Gastroesophageal sphincter (tissue), 4 donors: ENCODE measurements around the gene NTMT2. TPM values are rescaled to one million over a fixed set of nuclear protein-coding genes. Genes with fewer than 3 reads are reported as not detected.
"Not testable (repeated sequence)": the region's sequence is repeated elsewhere in the genome, so short reads cannot be mapped to it uniquely, and the experiment has no call there.

ENCODE experiments used
- ATAC-seq: fragments of 150-250 bp; one replicate; pipeline ENCODE4 v1.9.1; 2016; ENCODE audit warnings: mild to moderate bottlenecking, moderate library complexity
- H3K27ac ChIP-seq, 4 donors: fragments of 200-600 bp; sonication (generic) in 3 of 4; 1 replicate in 3 of 4; 2 replicates in 1 of 4; pipeline ENCODE4 v1.5.1; 2016 to 2019
- H3K27me3 ChIP-seq: fragments of 200-600 bp; sonication (generic); one replicate; pipeline ENCODE4 v1.5.1; 2019
- H3K36me3 ChIP-seq, 2 donors: fragments of 200-600 bp; sonication (generic); one replicate each; pipeline ENCODE4 v1.5.1; 2019; ENCODE audit warnings: control low read depth in 1 of 2
- H3K4me1 ChIP-seq, 3 donors: fragments of 200-600 bp; sonication (generic); 1 replicate in 2 of 3; 2 replicates in 1 of 3; pipeline ENCODE4 v1.5.1; 2016 to 2019; ENCODE audit warnings: control low read depth in 2 of 3
- H3K4me3 ChIP-seq, 2 donors: fragments of 200-600 bp; sonication (generic); one replicate each; pipeline ENCODE4 v1.5.1; 2019; ENCODE audit warnings: mild to moderate bottlenecking in 1 of 2, moderate library complexity in 1 of 2
- H3K9me3 ChIP-seq, 3 donors: fragments of 200-600 bp; sonication (generic); one replicate each; pipeline ENCODE4 v1.5.1; 2017 to 2019; ENCODE audit warnings: control low read depth in 2 of 3
- CTCF ChIP-seq, 4 experiments: fragments of 200-600 bp in 2 of 4; fragments of 450-650 bp in 2 of 4; sonication (generic) in 1 of 4; IDR thresholded peaks; one replicate each; pipeline ENCODE4 v1.5.1; 2017 to 2019; ENCODE audit warnings: antibody characterized with exemption in 4 of 4, mild to moderate bottlenecking in 2 of 4, moderate library complexity in 2 of 4
- EP300 ChIP-seq: sonication (generic); formaldehyde crosslinking; IDR thresholded peaks from one replicate; pipeline ENCODE4 v1.6.1; 2017; ENCODE audit warnings: antibody characterized with exemption, mild to moderate bottlenecking
- POLR2A ChIP-seq, 2 donors: fragments of 450-650 bp; IDR thresholded peaks; one replicate each; pipeline ENCODE4 v1.6.1; 2017; ENCODE audit warnings: antibody characterized with exemption in 2 of 2, mild to moderate bottlenecking in 2 of 2, moderate library complexity in 1 of 2
- POLR2AphosphoS5 ChIP-seq: sonication (generic); formaldehyde crosslinking; IDR thresholded peaks from one replicate; pipeline ENCODE4 v1.6.1; 2017; ENCODE audit warnings: antibody characterized with exemption
- WGBS, 2 donors: methylation state at CpG; one replicate each; pipeline ENCODE4 v1.1.5; 2018; ENCODE audit warnings: low coverage in 1 of 2; 5-methylcytosine and 5-hydroxymethylcytosine counted together
- total RNA-seq, 4 donors: library from RNA; depleted of rRNA; stranded (reverse); fragments of >200 nt; gene quantifications; one replicate each; pipeline ENCODE4 v1.1.0, GENCODE V29; 2016

Gene NTMT2
- total RNA-seq, 4 donors from 2014 or later = not detected

GRCh38 chr1:170166518-170167180 is 20.9 kb downstream of the NTMT2 start:
- H3K36me3 ChIP-seq = no peaks in the 10 kb centered on the region
- no peaks in the 10 kb centered on the region for H3K4me1 ChIP-seq
- no peak for TF ChIP-seq POLR2AphosphoS5
- TF ChIP-seq POLR2A (IDR thresholded peaks at IDR 0.05) = no peak
- TF ChIP-seq CTCF (IDR thresholded peaks at IDR 0.05) = no peak
- no peak for TF ChIP-seq EP300
- H3K27ac ChIP-seq = no peak overlapping the region
- no peak overlapping the region for H3K4me3 ChIP-seq
- ATAC-seq = no peak
- WGBS, 2 donors = 63 to 95% methylated on average over 3 of the region's 7 CpGs
- H3K27me3 ChIP-seq = no peaks in the 10 kb centered on the region
- peaks cover 0 to 9% (median 0%) of the 10 kb centered on the region in 3 donors for H3K9me3 ChIP-seq

- Histone ChIP-seq H3K27ac (peak overlapping the region in 2 of 4 donors; percentile 32 to 39), H3K4me3 (peak overlapping the region in 1 of 2 donors; percentile 12)
- no peak for ATAC-seq
Observed at GRCh38 chr1:170168265-170168664, 22.5 kb downstream of the NTMT2 start.

GRCh38 chr1:170170513-170170912 is 24.8 kb downstream of the NTMT2 start:
- not testable (repeated sequence) for ATAC-seq, H3K4me3 ChIP-seq, H3K4me1 ChIP-seq, H3K36me3 ChIP-seq, H3K27ac ChIP-seq, H3K27me3 ChIP-seq
- H3K9me3 ChIP-seq = peaks cover 0 to 14% (median 0%) of the 10 kb centered on the region in 3 donors
- 73 to 83% methylated on average over 4 of the region's 4 CpGs for WGBS, 2 donors

More at GRCh38 chr1:170168265-170168664, 22.5 kb downstream of the NTMT2 start:
- H3K27me3 ChIP-seq = no peaks in the 10 kb centered on the region
- TF ChIP-seq POLR2AphosphoS5 (no peak), EP300 (no peak), POLR2A (IDR thresholded peaks at IDR 0.05) (no peak), CTCF (IDR thresholded peaks at IDR 0.05) (no peak)
- 50 to 71% methylated on average over 1 of the region's 1 CpG for WGBS, 2 donors
- H3K4me1 ChIP-seq = no peaks in the 10 kb centered on the region
- H3K36me3 ChIP-seq = no peaks in the 10 kb centered on the region
- H3K9me3 ChIP-seq = peaks cover 0 to 9% (median 0%) of the 10 kb centered on the region in 3 donors

GRCh38 chr1:170174395-170174794 is 28.6 kb downstream of the NTMT2 start:
- Histone ChIP-seq H3K4me3 (no peak overlapping the region), H3K9me3 (peaks cover 0 to 14% (median 0%) of the 10 kb centered on the region in 3 donors), H3K27ac (no peak overlapping the region), H3K4me1 (no peaks in the 10 kb centered on the region), H3K36me3 (no peaks in the 10 kb centered on the region), H3K27me3 (no peaks in the 10 kb centered on the region)
- WGBS, 2 donors = 71 to 90% methylated on average over 5 to 7 of the region's 7 CpGs
- no peak for ATAC-seq
- TF ChIP-seq CTCF (IDR thresholded peaks at IDR 0.05) (no peak), EP300 (no peak), POLR2A (IDR thresholded peaks at IDR 0.05) (no peak), POLR2AphosphoS5 (no peak)

- no peaks in the 10 kb centered on the region for H3K27me3 ChIP-seq
- no peak overlapping the region for H3K27ac ChIP-seq
- H3K4me3 ChIP-seq = no peak overlapping the region
- H3K36me3 ChIP-seq = no peaks in the 10 kb centered on the region
- no peaks in the 10 kb centered on the region for H3K4me1 ChIP-seq
- peaks cover 0 to 14% (median 0%) of the 10 kb centered on the region in 3 donors for H3K9me3 ChIP-seq
- 75 to 87% methylated on average over 5 of the region's 5 CpGs for WGBS, 2 donors
- ATAC-seq = no peak
- TF ChIP-seq POLR2A (IDR thresholded peaks at IDR 0.05) = no peak
- TF ChIP-seq EP300 = no peak
- no peak for TF ChIP-seq CTCF (IDR thresholded peaks at IDR 0.05)
- no peak for TF ChIP-seq POLR2AphosphoS5
Observed at GRCh38 chr1:170175041-170175440, 29.3 kb downstream of the NTMT2 start.
